NB4 (cell line): ENCODE data around the gene CALN1.

Source experiments
- CTCF ChIP-seq: IDR thresholded peaks from one replicate; pipeline ENCODE4 v1.5.1; 2012; ENCODE audit warnings: low read depth, low read length
- MYC ChIP-seq: IDR thresholded peaks from 2 replicates; pipeline ENCODE4 v1.6.1; 2011; ENCODE audit warnings: low read depth, low read length

DNA sequence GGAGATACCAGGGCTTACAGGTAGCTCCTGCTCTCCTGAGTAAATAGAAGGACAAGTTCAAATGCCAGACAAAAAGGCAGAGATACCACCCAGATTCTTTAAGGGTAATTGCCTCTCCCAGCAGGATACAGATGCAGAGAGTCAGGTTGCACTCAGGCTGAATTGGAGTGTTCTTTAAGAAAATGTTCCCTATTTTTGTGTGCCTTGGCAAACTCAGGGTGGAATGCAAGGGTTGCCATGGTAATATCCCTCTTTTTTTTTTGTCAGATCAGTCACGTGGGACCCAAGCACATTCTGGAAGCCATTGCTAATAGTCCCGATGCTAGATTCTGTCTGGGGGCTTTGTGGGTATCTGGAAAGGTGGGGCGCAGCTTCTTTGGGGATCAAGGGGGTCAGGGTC is 628.0 kb downstream of the CALN1 start:
- TF ChIP-seq CTCF (no peak), MYC (no peak)
